GM23248 (cell line): ENCODE measurements around the gene ZSCAN25. TPM values are rescaled to one million over a fixed set of nuclear protein-coding genes. Genes with fewer than 3 reads are reported as not detected.

Experiments used
- DNase-seq: peaks from one replicate; pipeline ENCODE4 v3.0.0-alpha.2; 2015
- H2AFZ ChIP-seq: fragments of 200-600 bp; sonication (generic); 2 replicates; pipeline ENCODE4 v1.6.1; 2016; ENCODE audit warnings: antibody characterized with exemption
- H3F3A ChIP-seq: fragments of 200-600 bp; sonication (generic); 2 replicates; pipeline ENCODE4 v1.6.1; 2016; ENCODE audit warnings: mild to moderate bottlenecking, antibody characterized with exemption, mixed run types; ENCODE audit not compliant: insufficient read depth
- H3K27ac ChIP-seq: fragments of 200-600 bp; sonication (generic); 2 replicates; pipeline ENCODE4 v1.5.1; 2016; ENCODE audit warnings: mild to moderate bottlenecking
- H3K27me3 ChIP-seq: fragments of 200-600 bp; sonication (generic); replicated peaks from 2 replicates; pipeline ENCODE4 v1.6.1; 2016; ENCODE audit warnings: mild to moderate bottlenecking; ENCODE audit not compliant: insufficient read depth
- H3K36me3 ChIP-seq: fragments of 200-600 bp; sonication (generic); 2 replicates; pipeline ENCODE4 v1.6.1; 2016; ENCODE audit warnings: low read depth, mild to moderate bottlenecking
- H3K4me1 ChIP-seq: fragments of 200-600 bp; sonication (generic); 2 replicates; pipeline ENCODE4 v1.6.1; 2016; ENCODE audit warnings: mild to moderate bottlenecking; ENCODE audit not compliant: insufficient read depth
- H3K4me2 ChIP-seq: fragments of 200-600 bp; sonication (generic); one replicate; pipeline ENCODE4 v1.6.1; 2016; ENCODE audit warnings: mild to moderate bottlenecking; ENCODE audit not compliant: unreplicated experiment
- H3K4me3 ChIP-seq: fragments of 200-600 bp; sonication (generic); 2 replicates; pipeline ENCODE4 v1.5.1; 2016; ENCODE audit warnings: mild to moderate bottlenecking
- H3K79me2 ChIP-seq: fragments of 200-600 bp; sonication (generic); 2 replicates; pipeline ENCODE4 v1.6.1; 2016; ENCODE audit warnings: mild to moderate bottlenecking; ENCODE audit not compliant: insufficient read depth
- H3K9ac ChIP-seq: fragments of 200-600 bp; sonication (generic); 2 replicates; pipeline ENCODE4 v1.6.1; 2016; ENCODE audit warnings: mild to moderate bottlenecking
- H3K9me2 ChIP-seq: fragments of 200-600 bp; sonication (generic); 2 replicates; pipeline ENCODE4 v1.6.1; 2016; ENCODE audit warnings: mixed run types, mild to moderate bottlenecking, moderate library complexity; ENCODE audit not compliant: insufficient read depth
- H3K9me3 ChIP-seq: fragments of 200-600 bp; sonication (generic); one replicate; pipeline ENCODE4 v1.6.1; 2017; ENCODE audit warnings: low read depth
- H4K20me1 ChIP-seq: fragments of 200-600 bp; sonication (generic); 2 replicates; pipeline ENCODE4 v1.6.0; 2016; ENCODE audit not compliant: insufficient read depth
- EZH2 ChIP-seq: fragments of 200-600 bp; sonication (generic); IDR thresholded peaks from 2 replicates; pipeline ENCODE4 v1.6.1; 2018; ENCODE audit warnings: antibody characterized with exemption, mild to moderate bottlenecking; ENCODE audit not compliant: insufficient read depth, poor library complexity, severe bottlenecking
- EZH2phosphoT487 ChIP-seq: fragments of 200-600 bp; sonication (generic); IDR thresholded peaks from 2 replicates; pipeline ENCODE4 v1.6.1; 2018; ENCODE audit warnings: antibody characterized with exemption, moderate library complexity, mild to moderate bottlenecking, low read depth; ENCODE audit not compliant: insufficient read depth
- WGBS, 2 experiments: methylation state at CpG; one replicate each; pipeline ENCODE4 v1.1.6; 2015 to 2017; ENCODE audit warnings: low lambda C conversion rate in 2 of 2, low coverage in 1 of 2; ENCODE audit errors: missing lambda C conversion rate in 2 of 2; 5-methylcytosine and 5-hydroxymethylcytosine counted together
- in situ Hi-C: fragments of 300-500 bp; cut with MboI; formaldehyde crosslinking; loops from 2 replicates; pipeline ENCODE4 v1.15.0; 2020
- polyA plus RNA-seq: library from polyadenylated mRNA; unstranded; fragments of >200 nt; fragmentation: Nextera tagmentation; extraction: Ambion mirVana; gene quantifications from 2 replicates; pipeline ENCODE4 v1.2.1, GENCODE V29; 2016
- total RNA-seq: library from RNA; depleted of rRNA; stranded (reverse); fragments of >200 nt; shearing (Covaris generic); gene quantifications from 2 replicates; pipeline ENCODE4 v1.2.3, GENCODE V29; 2014

The ZSCAN25 gene
- total and polyA plus RNA-seq, 2 experiments from 2014 or later = 6.5 to 7.2 TPM

- TF ChIP-seq EZH2 (no peak), EZH2phosphoT487 (no peak)
- no peak overlapping the region for H3K27ac ChIP-seq
- H3K9ac ChIP-seq = no peak overlapping the region
- no peaks in the 10 kb centered on the region for H3K4me1 ChIP-seq
- H3K27me3 ChIP-seq = no peaks in the 10 kb centered on the region
- no peaks in the 10 kb centered on the region for H3K36me3 ChIP-seq
- H3K79me2 ChIP-seq = no peaks in the 10 kb centered on the region
- in situ Hi-C loops = no loop called here
- no peak overlapping the region for H3K4me3 ChIP-seq
- no peaks in the 10 kb centered on the region for H4K20me1 ChIP-seq
- WGBS, 2 experiments = 79 to 81% methylated on average over 3 of the region's 3 CpGs
- no peaks in the 10 kb centered on the region for H3F3A ChIP-seq
- DNase-seq = no peak
- H3K9me3 ChIP-seq = no peaks in the 10 kb centered on the region
- H3K4me2 ChIP-seq = no peak overlapping the region
- H2AFZ ChIP-seq = no peak overlapping the region
- H3K9me2 ChIP-seq = no peaks in the 10 kb centered on the region
These were observed 48.7 kb downstream of the ZSCAN25 start for GRCh38 chr7:99665312-99666012.

GRCh38 chr7:99666013-99666395 is 49.3 kb downstream of the ZSCAN25 start:
- H3K27me3 ChIP-seq = no peaks in the 10 kb centered on the region
- no peak overlapping the region for H3K9ac ChIP-seq
- no peaks in the 10 kb centered on the region for H3K79me2 ChIP-seq
- no peak for DNase-seq
- no peaks in the 10 kb centered on the region for H4K20me1 ChIP-seq
- TF ChIP-seq EZH2phosphoT487 (no peak), EZH2 (no peak)
- H3K4me2 ChIP-seq = no peak overlapping the region
- in situ Hi-C loops = no loop called here
- H3K9me2 ChIP-seq = no peaks in the 10 kb centered on the region
- H3K27ac ChIP-seq = no peak overlapping the region
- H3K36me3 ChIP-seq = no peaks in the 10 kb centered on the region
- WGBS, 2 experiments = 83 to 93% methylated on average over 1 of the region's 1 CpG
- H3K9me3 ChIP-seq = no peaks in the 10 kb centered on the region
- no peak overlapping the region for H2AFZ ChIP-seq
- H3K4me3 ChIP-seq = no peak overlapping the region
- H3K4me1 ChIP-seq = no peaks in the 10 kb centered on the region
- no peaks in the 10 kb centered on the region for H3F3A ChIP-seq

GRCh38 chr7:99667179-99667578 is 50.4 kb downstream of the ZSCAN25 start:
- no peaks in the 10 kb centered on the region for H3K9me2 ChIP-seq
- no peak overlapping the region for H3K27ac ChIP-seq
- H3K27me3 ChIP-seq = no peaks in the 10 kb centered on the region
- in situ Hi-C loops = no loop called here
- TF ChIP-seq EZH2 (no peak), EZH2phosphoT487 (no peak)
- no peaks in the 10 kb centered on the region for H3K9me3 ChIP-seq
- H2AFZ ChIP-seq = no peak overlapping the region
- no peaks in the 10 kb centered on the region for H3K36me3 ChIP-seq
- 55 to 62% methylated on average over 2 of the region's 2 CpGs for WGBS, 2 experiments
- DNase-seq = no peak
- no peaks in the 10 kb centered on the region for H4K20me1 ChIP-seq
- H3K79me2 ChIP-seq = no peaks in the 10 kb centered on the region
- no peak overlapping the region for H3K4me2 ChIP-seq
- H3F3A ChIP-seq = no peaks in the 10 kb centered on the region
- H3K4me3 ChIP-seq = no peak overlapping the region
- no peak overlapping the region for H3K9ac ChIP-seq
- no peaks in the 10 kb centered on the region for H3K4me1 ChIP-seq

- in situ Hi-C loops = no loop called here
- Histone ChIP-seq H3K79me2 (no peaks in the 10 kb centered on the region), H3K27ac (no peak overlapping the region), H3K27me3 (no peaks in the 10 kb centered on the region), H2AFZ (no peak overlapping the region), H3K4me2 (no peak overlapping the region), H3K36me3 (no peaks in the 10 kb centered on the region), H4K20me1 (no peaks in the 10 kb centered on the region), H3K4me3 (no peak overlapping the region), H3K4me1 (no peaks in the 10 kb centered on the region), H3F3A (no peaks in the 10 kb centered on the region), H3K9me2 (no peaks in the 10 kb centered on the region), H3K9ac (no peak overlapping the region), H3K9me3 (no peaks in the 10 kb centered on the region)
- 94% methylated on average over 8 of the region's 8 CpGs for WGBS, 2 experiments
- no peak for TF ChIP-seq EZH2
- no peak for TF ChIP-seq EZH2phosphoT487
- no peak for DNase-seq
These were observed 51.8 kb downstream of the ZSCAN25 start for GRCh38 chr7:99668541-99668940.

- no peaks in the 10 kb centered on the region for H3F3A ChIP-seq
- WGBS, 2 experiments = 80 to 85% methylated on average over 3 of the region's 3 CpGs
- peak; percentile 19 for DNase-seq
- no peaks in the 10 kb centered on the region for H4K20me1 ChIP-seq
- H3K79me2 ChIP-seq = no peaks in the 10 kb centered on the region
- H2AFZ ChIP-seq = no peak overlapping the region
- H3K4me3 ChIP-seq = no peak overlapping the region
- no peak overlapping the region for H3K27ac ChIP-seq
- no peaks in the 10 kb centered on the region for H3K4me1 ChIP-seq
- in situ Hi-C loops = no loop called here
- TF ChIP-seq EZH2phosphoT487 = no peak
- TF ChIP-seq EZH2 = no peak
- no peaks in the 10 kb centered on the region for H3K9me3 ChIP-seq
- H3K9me2 ChIP-seq = no peaks in the 10 kb centered on the region
- no peak overlapping the region for H3K4me2 ChIP-seq
- H3K36me3 ChIP-seq = no peaks in the 10 kb centered on the region
- H3K27me3 ChIP-seq = no peaks in the 10 kb centered on the region
- H3K9ac ChIP-seq = no peak overlapping the region
These were observed 53.0 kb downstream of the ZSCAN25 start for GRCh38 chr7:99669782-99670181.
